ENCODE data around the gene COL4A2.

The COL4A2 gene

GRCh38 chr13:110280985-110281688 is 25.9 kb upstream of the COL4A2 start:
- H3K9me3 ChIP-seq (ENCODE audit: control insufficient read depth, low read length), result no peaks in the 10 kb centered on the region
- H3K36me3 ChIP-seq (ENCODE audit: control insufficient read depth, insufficient read depth, low read length), result no peaks in the 10 kb centered on the region
- no peaks in the 10 kb centered on the region for H3K4me1 ChIP-seq (ENCODE audit: control insufficient read depth, insufficient read depth, low read length, poor library complexity, severe bottlenecking)
- H3K27me3 ChIP-seq (replicated peaks; ENCODE audit: control insufficient read depth, insufficient read depth, low read length, poor library complexity, severe bottlenecking), result no peaks in the 10 kb centered on the region
- H3K4me3 ChIP-seq (ENCODE audit: insufficient read depth, low read depth, low read length, poor library complexity, severe bottlenecking), result no peak overlapping the region
- H3K27ac ChIP-seq (ENCODE audit: insufficient read depth, low read length, poor library complexity, severe bottlenecking), result no peak overlapping the region
- DNase-seq, result no peak

GRCh38 chr13:110281736-110282135 is 25.3 kb upstream of the COL4A2 start:
- Histone ChIP-seq H3K4me1 (ENCODE audit: control insufficient read depth, insufficient read depth, low read length, poor library complexity, severe bottlenecking) (no peaks in the 10 kb centered on the region), H3K36me3 (ENCODE audit: control insufficient read depth, insufficient read depth, low read length) (no peaks in the 10 kb centered on the region), H3K27me3 (replicated peaks; ENCODE audit: control insufficient read depth, insufficient read depth, low read length, poor library complexity, severe bottlenecking) (no peaks in the 10 kb centered on the region), H3K4me3 (ENCODE audit: insufficient read depth, low read depth, low read length, poor library complexity, severe bottlenecking) (no peak overlapping the region), H3K27ac (ENCODE audit: insufficient read depth, low read length, poor library complexity, severe bottlenecking) (no peak overlapping the region), H3K9me3 (ENCODE audit: control insufficient read depth, low read length) (no peaks in the 10 kb centered on the region)
- no peak for DNase-seq

- H3K27ac ChIP-seq (ENCODE audit: insufficient read depth, low read length, poor library complexity, severe bottlenecking), result no peak overlapping the region
- H3K9me3 ChIP-seq (ENCODE audit: control insufficient read depth, low read length), result no peaks in the 10 kb centered on the region
- H3K36me3 ChIP-seq (ENCODE audit: control insufficient read depth, insufficient read depth, low read length), result no peaks in the 10 kb centered on the region
- no peaks in the 10 kb centered on the region for H3K27me3 ChIP-seq (replicated peaks; ENCODE audit: control insufficient read depth, insufficient read depth, low read length, poor library complexity, severe bottlenecking)
- no peaks in the 10 kb centered on the region for H3K4me1 ChIP-seq (ENCODE audit: control insufficient read depth, insufficient read depth, low read length, poor library complexity, severe bottlenecking)
- no peak for DNase-seq
- no peak overlapping the region for H3K4me3 ChIP-seq (ENCODE audit: insufficient read depth, low read depth, low read length, poor library complexity, severe bottlenecking)
Observed at GRCh38 chr13:110282316-110282841, 24.7 kb upstream of the COL4A2 start.

GRCh38 chr13:110283736-110284517 is 23.2 kb upstream of the COL4A2 start:
- no peaks in the 10 kb centered on the region for H3K36me3 ChIP-seq (ENCODE audit: control insufficient read depth, insufficient read depth, low read length)
- H3K27ac ChIP-seq (ENCODE audit: insufficient read depth, low read length, poor library complexity, severe bottlenecking), result no peak overlapping the region
- H3K27me3 ChIP-seq (replicated peaks; ENCODE audit: control insufficient read depth, insufficient read depth, low read length, poor library complexity, severe bottlenecking), result no peaks in the 10 kb centered on the region
- no peaks in the 10 kb centered on the region for H3K9me3 ChIP-seq (ENCODE audit: control insufficient read depth, low read length)
- H3K4me1 ChIP-seq (ENCODE audit: control insufficient read depth, insufficient read depth, low read length, poor library complexity, severe bottlenecking), result no peaks in the 10 kb centered on the region
- no peak overlapping the region for H3K4me3 ChIP-seq (ENCODE audit: insufficient read depth, low read depth, low read length, poor library complexity, severe bottlenecking)
- no peak for DNase-seq

- no peak for DNase-seq
- Histone ChIP-seq H3K27me3 (replicated peaks; ENCODE audit: control insufficient read depth, insufficient read depth, low read length, poor library complexity, severe bottlenecking) (no peaks in the 10 kb centered on the region), H3K4me3 (ENCODE audit: insufficient read depth, low read depth, low read length, poor library complexity, severe bottlenecking) (no peak overlapping the region), H3K27ac (ENCODE audit: insufficient read depth, low read length, poor library complexity, severe bottlenecking) (no peak overlapping the region), H3K36me3 (ENCODE audit: control insufficient read depth, insufficient read depth, low read length) (no peaks in the 10 kb centered on the region), H3K9me3 (ENCODE audit: control insufficient read depth, low read length) (no peaks in the 10 kb centered on the region), H3K4me1 (ENCODE audit: control insufficient read depth, insufficient read depth, low read length, poor library complexity, severe bottlenecking) (no peaks in the 10 kb centered on the region)
Observed at GRCh38 chr13:110284779-110285484, 22.2 kb upstream of the COL4A2 start.

- H3K4me3 ChIP-seq (ENCODE audit: insufficient read depth, low read depth, low read length, poor library complexity, severe bottlenecking), result no peak overlapping the region
- no peaks in the 10 kb centered on the region for H3K9me3 ChIP-seq (ENCODE audit: control insufficient read depth, low read length)
- H3K27ac ChIP-seq (ENCODE audit: insufficient read depth, low read length, poor library complexity, severe bottlenecking), result no peak overlapping the region
- no peak for DNase-seq
- H3K27me3 ChIP-seq (replicated peaks; ENCODE audit: control insufficient read depth, insufficient read depth, low read length, poor library complexity, severe bottlenecking), result no peaks in the 10 kb centered on the region
- H3K36me3 ChIP-seq (ENCODE audit: control insufficient read depth, insufficient read depth, low read length), result no peaks in the 10 kb centered on the region
- no peaks in the 10 kb centered on the region for H3K4me1 ChIP-seq (ENCODE audit: control insufficient read depth, insufficient read depth, low read length, poor library complexity, severe bottlenecking)
Observed at GRCh38 chr13:110285991-110286832, 20.9 kb upstream of the COL4A2 start.

GRCh38 chr13:110286833-110287819 is 20.0 kb upstream of the COL4A2 start:
- Histone ChIP-seq H3K9me3 (ENCODE audit: control insufficient read depth, low read length) (no peaks in the 10 kb centered on the region), H3K4me3 (ENCODE audit: insufficient read depth, low read depth, low read length, poor library complexity, severe bottlenecking) (no peak overlapping the region), H3K27ac (ENCODE audit: insufficient read depth, low read length, poor library complexity, severe bottlenecking) (no peak overlapping the region), H3K27me3 (replicated peaks; ENCODE audit: control insufficient read depth, insufficient read depth, low read length, poor library complexity, severe bottlenecking) (no peaks in the 10 kb centered on the region), H3K36me3 (ENCODE audit: control insufficient read depth, insufficient read depth, low read length) (no peaks in the 10 kb centered on the region), H3K4me1 (ENCODE audit: control insufficient read depth, insufficient read depth, low read length, poor library complexity, severe bottlenecking) (no peaks in the 10 kb centered on the region)
- no peak for DNase-seq

- no peaks in the 10 kb centered on the region for H3K36me3 ChIP-seq (ENCODE audit: control insufficient read depth, insufficient read depth, low read length)
- H3K9me3 ChIP-seq (ENCODE audit: control insufficient read depth, low read length), result no peaks in the 10 kb centered on the region
- DNase-seq, result no peak
Observed at GRCh38 chr13:110289174-110289573, 17.9 kb upstream of the COL4A2 start.

More at GRCh38 chr13:110289174-110289573, 17.9 kb upstream of the COL4A2 start:
- H3K27me3 ChIP-seq (replicated peaks; ENCODE audit: control insufficient read depth, insufficient read depth, low read length, poor library complexity, severe bottlenecking), result no peaks in the 10 kb centered on the region
- H3K4me1 ChIP-seq (ENCODE audit: control insufficient read depth, insufficient read depth, low read length, poor library complexity, severe bottlenecking), result no peaks in the 10 kb centered on the region
- no peak overlapping the region for H3K4me3 ChIP-seq (ENCODE audit: insufficient read depth, low read depth, low read length, poor library complexity, severe bottlenecking)
- H3K27ac ChIP-seq (ENCODE audit: insufficient read depth, low read length, poor library complexity, severe bottlenecking), result no peak overlapping the region

Data from effector memory CD4-positive, alpha-beta T cell (primary cell).